ENCODE results near the gene HTR1E. TPM values are rescaled to one million over a fixed set of nuclear protein-coding genes. Genes with fewer than 3 reads are reported as not detected.
A peak's percentile ranks its signal among the peaks of the same experiment; 100 is the strongest.
"Not testable (repeated sequence)": the region's sequence is repeated elsewhere in the genome, so short reads cannot be mapped to it uniquely, and the experiment has no call there.

The HTR1E gene, protein sequence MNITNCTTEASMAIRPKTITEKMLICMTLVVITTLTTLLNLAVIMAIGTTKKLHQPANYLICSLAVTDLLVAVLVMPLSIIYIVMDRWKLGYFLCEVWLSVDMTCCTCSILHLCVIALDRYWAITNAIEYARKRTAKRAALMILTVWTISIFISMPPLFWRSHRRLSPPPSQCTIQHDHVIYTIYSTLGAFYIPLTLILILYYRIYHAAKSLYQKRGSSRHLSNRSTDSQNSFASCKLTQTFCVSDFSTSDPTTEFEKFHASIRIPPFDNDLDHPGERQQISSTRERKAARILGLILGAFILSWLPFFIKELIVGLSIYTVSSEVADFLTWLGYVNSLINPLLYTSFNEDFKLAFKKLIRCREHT
- total RNA-seq (not detected), total RNA-seq (0 reads per million in 2 donors)

- H3K4me3 Mint-ChIP-seq, result peak within 1 kb of the TSS; percentile 44
- no peaks in the 10 kb centered on the region for H3K9me3 ChIP-seq (ENCODE audit: control insufficient read depth, low read length, poor library complexity, severe bottlenecking)
- H3K36me3 Mint-ChIP-seq (ENCODE audit: low read depth), result peaks cover 4% of the 10 kb centered on the region
- ATAC-seq (no peak), DNase-seq (no peak)
- no peak within 1 kb of the TSS for H3K27ac Mint-ChIP-seq
- peaks cover 61% of the 10 kb centered on the region for H3K27me3 Mint-ChIP-seq
- peaks cover 3% of the 10 kb centered on the region for H3K4me1 Mint-ChIP-seq
Measured at GRCh38 chr6:86937219-86938079, at the start of gene HTR1E. HTR1E (plus strand) TSS chr6:86937528; CDS start chr6:87015335, 77,807 bp downstream.

- DNase-seq, result no peak
- Mint-ChIP-seq H3K4me3 (no peak overlapping the region), H3K27me3 (peaks cover 15% of the 10 kb centered on the region), H3K36me3 (ENCODE audit: low read depth) (no peaks in the 10 kb centered on the region), H3K27ac (no peak overlapping the region), H3K4me1 (no peaks in the 10 kb centered on the region)
- ATAC-seq, result no peak
- H3K9me3 ChIP-seq (ENCODE audit: control insufficient read depth, low read length, poor library complexity, severe bottlenecking), result no peaks in the 10 kb centered on the region
Measured at GRCh38 chr6:86888301-86888700, 49.0 kb upstream of the HTR1E start.

DNA sequence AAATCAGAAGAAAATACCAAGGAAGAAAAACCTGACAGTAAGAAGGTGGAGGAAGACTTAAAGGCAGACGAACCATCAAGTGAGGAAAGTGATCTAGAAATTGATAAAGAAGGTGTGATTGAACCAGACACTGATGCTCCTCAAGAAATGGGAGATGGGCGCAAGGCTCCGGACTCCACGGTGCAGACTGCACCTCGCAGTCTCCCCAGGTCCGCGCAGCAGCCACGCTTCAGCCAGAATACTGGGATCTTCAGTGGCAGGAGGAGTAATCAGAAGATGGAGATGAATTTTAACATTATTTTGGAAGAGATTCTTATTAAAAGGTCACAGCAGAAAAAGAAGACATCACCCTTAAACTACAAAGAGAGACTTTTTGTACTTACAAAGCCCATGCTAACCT lies 40.1 kb upstream of the HTR1E start:
- H3K27ac Mint-ChIP-seq; H3K4me1 Mint-ChIP-seq; DNase-seq; H3K27me3 Mint-ChIP-seq; H3K9me3 ChIP-seq (ENCODE audit: control insufficient read depth, low read length, poor library complexity, severe bottlenecking); H3K36me3 Mint-ChIP-seq (ENCODE audit: low read depth); H3K4me3 Mint-ChIP-seq; ATAC-seq: not testable (repeated sequence)

- Mint-ChIP-seq H3K4me1 (no peaks in the 10 kb centered on the region), H3K36me3 (ENCODE audit: low read depth) (no peaks in the 10 kb centered on the region), H3K27me3 (no peaks in the 10 kb centered on the region), H3K27ac (no peak overlapping the region), H3K4me3 (no peak overlapping the region)
- ATAC-seq (no peak), DNase-seq (no peak)
- H3K9me3 ChIP-seq (ENCODE audit: control insufficient read depth, low read length, poor library complexity, severe bottlenecking), result no peaks in the 10 kb centered on the region
Measured at GRCh38 chr6:86913795-86914194, 23.5 kb upstream of the HTR1E start.

DNA sequence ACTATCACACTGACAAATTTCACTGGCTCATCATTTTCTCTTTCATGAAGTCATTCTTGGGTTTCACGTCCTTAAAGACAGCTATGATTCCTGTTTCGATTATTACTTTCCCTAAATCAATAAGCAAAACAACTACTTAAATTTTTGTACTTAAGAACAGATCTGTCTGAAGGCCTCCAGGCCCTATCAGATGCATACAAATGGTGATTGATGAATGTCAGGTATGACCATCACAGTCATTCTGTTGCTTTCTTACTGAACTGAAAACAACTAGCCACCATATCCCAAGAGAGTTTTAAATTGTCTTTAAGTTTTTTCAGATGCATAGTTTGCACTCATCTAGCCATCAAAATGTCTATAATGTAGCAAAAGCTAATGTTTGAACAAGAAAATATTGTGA lies 20.9 kb upstream of the HTR1E start:
- no peaks in the 10 kb centered on the region for H3K9me3 ChIP-seq (ENCODE audit: control insufficient read depth, low read length, poor library complexity, severe bottlenecking)
- no peak for DNase-seq
- ATAC-seq, result no peak
- no peak overlapping the region for H3K27ac Mint-ChIP-seq
- H3K36me3 Mint-ChIP-seq (ENCODE audit: low read depth), result no peaks in the 10 kb centered on the region
- no peaks in the 10 kb centered on the region for H3K4me1 Mint-ChIP-seq
- H3K4me3 Mint-ChIP-seq, result no peak overlapping the region
- H3K27me3 Mint-ChIP-seq, result peaks cover 12% of the 10 kb centered on the region

DNA sequence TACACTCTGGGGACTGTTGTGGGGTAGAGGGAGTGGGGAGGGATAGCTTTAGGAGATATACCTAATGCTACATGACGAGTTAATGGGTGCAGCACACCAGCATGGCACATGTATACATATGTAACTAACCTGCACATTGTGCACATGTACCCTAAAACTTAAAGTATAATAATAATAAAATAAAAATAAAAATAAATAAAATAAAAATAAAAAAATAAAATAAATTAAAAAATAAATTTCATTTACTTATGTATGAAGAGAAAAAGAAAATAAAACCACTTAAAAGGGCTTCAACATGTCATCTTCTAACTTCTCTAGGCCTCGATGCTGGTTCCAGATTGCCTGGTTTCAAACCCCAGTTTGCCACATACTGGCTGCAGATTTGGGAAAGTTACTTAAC lies 10.2 kb upstream of the HTR1E start:
- not testable (repeated sequence) for H3K4me3 Mint-ChIP-seq, H3K27me3 Mint-ChIP-seq

DNA sequence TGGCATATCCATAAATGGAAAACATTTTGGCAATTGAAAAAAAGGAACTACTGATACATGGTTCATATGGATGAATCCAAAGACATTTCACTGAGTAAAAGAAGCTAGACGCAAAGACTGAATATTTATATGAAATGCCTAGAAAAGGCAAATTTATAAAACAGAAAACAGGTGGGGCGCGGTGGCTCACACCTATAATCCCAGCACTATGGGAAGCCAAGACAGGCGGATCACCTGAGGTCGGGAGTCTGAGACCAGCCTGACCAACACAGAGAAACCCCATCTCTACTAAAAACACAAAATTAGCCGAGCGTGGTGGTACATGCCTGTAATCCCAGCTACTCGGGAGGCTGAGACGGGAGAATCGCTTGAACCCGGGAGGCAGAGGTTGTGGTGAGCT lies 9.5 kb upstream of the HTR1E start:
- H3K36me3 Mint-ChIP-seq (ENCODE audit: low read depth); H3K27ac Mint-ChIP-seq; DNase-seq; ATAC-seq; H3K4me3 Mint-ChIP-seq; H3K27me3 Mint-ChIP-seq; H3K4me1 Mint-ChIP-seq; H3K9me3 ChIP-seq (ENCODE audit: control insufficient read depth, low read length, poor library complexity, severe bottlenecking): not testable (repeated sequence)

More for the DNA sequence above, 10.2 kb upstream of the HTR1E start:
- not testable (repeated sequence) for H3K27ac Mint-ChIP-seq; ATAC-seq; H3K9me3 ChIP-seq (ENCODE audit: control insufficient read depth, low read length, poor library complexity, severe bottlenecking); DNase-seq; H3K4me1 Mint-ChIP-seq; H3K36me3 Mint-ChIP-seq (ENCODE audit: low read depth)

- Mint-ChIP-seq H3K36me3 (ENCODE audit: low read depth) (peaks cover 4% of the 10 kb centered on the region), H3K27ac (no peak overlapping the region), H3K27me3 (peaks cover 41% of the 10 kb centered on the region), H3K4me1 (peaks cover 3% of the 10 kb centered on the region), H3K4me3 (no peak overlapping the region)
- H3K9me3 ChIP-seq (ENCODE audit: control insufficient read depth, low read length, poor library complexity, severe bottlenecking), result no peaks in the 10 kb centered on the region
- no peak for ATAC-seq
- DNase-seq, result no peak
Measured at GRCh38 chr6:86934365-86934764, 3.0 kb upstream of the HTR1E start.

- Mint-ChIP-seq H3K27ac (no peak overlapping the region), H3K36me3 (ENCODE audit: low read depth) (peaks cover 4% of the 10 kb centered on the region), H3K4me1 (peaks cover 3% of the 10 kb centered on the region), H3K27me3 (peaks cover 61% of the 10 kb centered on the region), H3K4me3 (peak overlapping the region; percentile 44)
- ATAC-seq (no peak), DNase-seq (no peak)
- no peaks in the 10 kb centered on the region for H3K9me3 ChIP-seq (ENCODE audit: control insufficient read depth, low read length, poor library complexity, severe bottlenecking)
Measured at GRCh38 chr6:86936834-86937218, 502 bp upstream of the HTR1E start.

DNA sequence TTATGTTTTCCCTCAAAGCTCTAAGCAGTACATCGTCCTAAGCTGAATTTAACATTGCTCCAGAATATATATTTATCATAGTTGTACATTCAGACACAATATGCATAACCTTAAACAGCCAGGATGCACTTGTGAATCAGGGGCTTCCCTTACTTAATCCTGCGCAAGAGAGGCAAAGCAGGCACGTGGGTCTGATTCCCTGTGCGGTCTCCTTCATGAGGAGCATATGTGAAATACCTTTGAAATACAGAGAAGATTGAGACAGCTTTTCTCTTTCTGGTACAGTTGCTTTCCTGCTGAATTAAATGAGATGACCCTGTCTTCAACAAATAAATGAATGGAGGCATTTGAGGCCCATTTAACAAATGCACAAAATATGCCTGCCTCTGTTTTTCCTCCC lies 1.5 kb downstream of the HTR1E start:
- no peak overlapping the region for H3K4me3 Mint-ChIP-seq
- peaks cover 55% of the 10 kb centered on the region for H3K27me3 Mint-ChIP-seq
- no peak for ATAC-seq
- no peak overlapping the region for H3K27ac Mint-ChIP-seq
- no peak for DNase-seq
- H3K4me1 Mint-ChIP-seq, result peaks cover 3% of the 10 kb centered on the region
- no peaks in the 10 kb centered on the region for H3K9me3 ChIP-seq (ENCODE audit: control insufficient read depth, low read length, poor library complexity, severe bottlenecking)
- H3K36me3 Mint-ChIP-seq (ENCODE audit: low read depth), result peaks cover 4% of the 10 kb centered on the region

- H3K27me3 Mint-ChIP-seq, result peaks cover 38% of the 10 kb centered on the region
- peaks cover 4% of the 10 kb centered on the region for H3K36me3 Mint-ChIP-seq (ENCODE audit: low read depth)
- no peaks in the 10 kb centered on the region for H3K9me3 ChIP-seq (ENCODE audit: control insufficient read depth, low read length, poor library complexity, severe bottlenecking)
- H3K27ac Mint-ChIP-seq, result no peak overlapping the region
- ATAC-seq (no peak), DNase-seq (no peak)
- no peak overlapping the region for H3K4me3 Mint-ChIP-seq
- peaks cover 3% of the 10 kb centered on the region for H3K4me1 Mint-ChIP-seq
Measured at GRCh38 chr6:86941461-86941860, 4.1 kb downstream of the HTR1E start.

DNA sequence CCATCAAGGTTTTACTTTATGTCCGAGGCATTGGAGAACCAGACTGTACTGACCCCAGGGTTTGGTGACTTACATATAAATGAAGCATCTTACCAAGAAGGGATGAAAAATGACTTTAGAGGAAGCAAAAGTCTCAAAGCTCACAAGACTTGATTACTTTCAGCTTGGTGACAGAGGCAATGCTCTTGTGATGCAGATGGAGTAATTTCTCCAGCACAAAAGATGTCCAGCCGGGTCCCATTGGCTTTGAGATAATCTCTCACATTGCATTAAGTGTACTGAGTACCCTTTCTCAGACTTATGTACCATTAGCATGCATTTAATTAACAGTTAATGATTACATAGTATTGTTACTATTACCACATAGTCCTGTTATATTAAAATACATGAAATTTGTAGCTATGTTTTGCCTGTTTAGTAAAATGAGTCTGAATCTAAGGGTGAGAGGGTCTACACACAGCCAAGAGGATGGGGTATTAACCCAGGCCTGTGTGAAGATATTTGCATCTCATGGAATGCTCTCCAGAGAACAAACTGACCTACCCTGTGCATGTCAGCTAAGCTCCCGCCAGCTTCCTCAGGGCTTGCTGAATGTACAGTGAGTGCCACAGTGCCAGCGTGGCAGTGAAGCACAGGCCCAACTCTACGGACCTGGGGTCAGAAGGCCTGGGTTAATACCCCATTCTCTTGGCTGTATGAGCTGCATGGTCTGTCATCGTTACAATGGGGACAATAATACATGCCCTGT lies 5.6 kb downstream of the HTR1E start:
- H3K4me3 Mint-ChIP-seq, result no peak overlapping the region
- no peak for ATAC-seq

DNA sequence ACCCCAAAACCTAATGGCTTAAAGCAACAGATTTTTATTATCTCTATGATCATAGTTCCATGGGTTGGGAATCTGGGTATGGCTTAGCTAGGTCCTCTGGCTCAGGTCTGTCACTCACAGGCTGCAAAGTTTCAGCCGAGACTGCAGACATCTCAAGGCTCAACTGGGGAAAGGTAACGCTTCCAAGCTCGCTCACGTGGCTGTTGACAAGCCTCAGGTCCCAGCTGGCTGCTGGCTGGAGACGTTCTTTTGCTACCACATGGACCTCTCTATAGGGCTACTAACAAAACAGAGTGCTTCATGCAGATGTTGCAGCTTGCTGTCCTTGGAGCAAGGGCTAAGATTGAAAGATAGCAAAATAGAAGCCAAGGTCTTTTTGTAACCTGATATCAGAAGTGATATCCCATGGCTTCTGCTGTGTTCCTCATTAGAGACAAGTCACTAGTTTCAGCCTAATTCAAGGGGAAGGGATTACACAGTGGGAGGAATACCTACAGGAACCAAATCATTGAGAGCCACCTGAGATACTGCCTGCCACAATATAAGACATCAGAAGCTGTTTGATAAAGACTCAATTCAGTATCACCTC lies 6.6 kb downstream of the HTR1E start:
- H3K27me3 Mint-ChIP-seq, result peaks cover 20% of the 10 kb centered on the region

More for the DNA sequence above, 5.6 kb downstream of the HTR1E start:
- no peak for DNase-seq
- H3K9me3 ChIP-seq (ENCODE audit: control insufficient read depth, low read length, poor library complexity, severe bottlenecking), result no peaks in the 10 kb centered on the region
- Mint-ChIP-seq H3K36me3 (ENCODE audit: low read depth) (no peaks in the 10 kb centered on the region), H3K27me3 (peaks cover 26% of the 10 kb centered on the region), H3K27ac (no peak overlapping the region), H3K4me1 (no peaks in the 10 kb centered on the region)

More for the DNA sequence above, 6.6 kb downstream of the HTR1E start:
- ATAC-seq (no peak), DNase-seq (no peak)
- no peaks in the 10 kb centered on the region for H3K9me3 ChIP-seq (ENCODE audit: control insufficient read depth, low read length, poor library complexity, severe bottlenecking)
- H3K4me3 Mint-ChIP-seq, result no peak overlapping the region
- no peaks in the 10 kb centered on the region for H3K36me3 Mint-ChIP-seq (ENCODE audit: low read depth)
- no peak overlapping the region for H3K27ac Mint-ChIP-seq
- H3K4me1 Mint-ChIP-seq, result no peaks in the 10 kb centered on the region

All from T-helper 17 cell (primary cell).